Hepatocyte (in vitro differentiated cells): Measurements from ENCODE around the gene SDK1.

ENCODE experiments used
- CTCF ChIP-seq: fragments of 200-600 bp; sonication (generic); IDR thresholded peaks from 2 replicates; pipeline ENCODE4 v1.5.1; 2016; ENCODE audit warnings: antibody characterized with exemption, mild to moderate bottlenecking; ENCODE audit not compliant: poor library complexity
- EZH2 ChIP-seq: fragments of 200-600 bp; sonication (generic); IDR thresholded peaks from 2 replicates; pipeline ENCODE4 v1.6.1; 2016; ENCODE audit warnings: antibody characterized with exemption, mild to moderate bottlenecking, borderline replicate concordance
- EZH2phosphoT487 ChIP-seq: fragments of 200-600 bp; sonication (generic); IDR thresholded peaks from one replicate; pipeline ENCODE4 v1.6.1; 2018; ENCODE audit warnings: antibody characterized with exemption, mild to moderate bottlenecking, low read depth, moderate library complexity; ENCODE audit not compliant: unreplicated experiment, severe bottlenecking

- TF ChIP-seq EZH2phosphoT487 (no peak), CTCF (no peak), EZH2 (no peak)
Measured at GRCh38 chr7:3537210-3537875, 236.3 kb downstream of the SDK1 start.
